HPDE6-E6E7 (cell line): ENCODE results near the gene MEF2D.

Experiments used
- DNase-seq: peaks from one replicate; pipeline ENCODE4 v3.0.0; 2011; ENCODE audit warnings: missing footprints; ENCODE audit errors: extremely low spot score

The MEF2D gene

GRCh38 chr1:156500543-156500792 is at the start of gene MEF2D:
Gene MEF2D, minus strand, starts transcription at chr1:156500775. Its CDS starts 17,483 bp downstream, at chr1:156483292.
- DNase-seq = no peak

- DNase-seq = no peak
These were observed 49.8 kb upstream of the MEF2D start for GRCh38 chr1:156550346-156550745.

GRCh38 chr1:156549831-156550230 is 49.3 kb upstream of the MEF2D start:
- no peak for DNase-seq

GRCh38 chr1:156549390-156549789 is 48.8 kb upstream of the MEF2D start:
- no peak for DNase-seq

GRCh38 chr1:156547982-156548381 is 47.4 kb upstream of the MEF2D start:
- no peak for DNase-seq

- DNase-seq = no peak
These were observed 46.9 kb upstream of the MEF2D start for GRCh38 chr1:156547434-156547833.

GRCh38 chr1:156546267-156546666 is 45.7 kb upstream of the MEF2D start:
- no peak for DNase-seq

- DNase-seq = no peak
These were observed 44.1 kb upstream of the MEF2D start for GRCh38 chr1:156544592-156545102.

GRCh38 chr1:156543066-156543465 is 42.5 kb upstream of the MEF2D start:
- no peak for DNase-seq

GRCh38 chr1:156540955-156541354 is 40.4 kb upstream of the MEF2D start:
- DNase-seq = no peak

GRCh38 chr1:156539818-156540355 is 39.3 kb upstream of the MEF2D start:
- no peak for DNase-seq

GRCh38 chr1:156538711-156539440 is 38.3 kb upstream of the MEF2D start:
- DNase-seq = no peak

- no peak for DNase-seq
These were observed 36.5 kb upstream of the MEF2D start for GRCh38 chr1:156537027-156537426.

- DNase-seq = no peak
These were observed 34.0 kb upstream of the MEF2D start for GRCh38 chr1:156534424-156535060.

- DNase-seq = no peak
These were observed 33.1 kb upstream of the MEF2D start for GRCh38 chr1:156533568-156534220.

- DNase-seq = no peak
These were observed 31.8 kb upstream of the MEF2D start for GRCh38 chr1:156532374-156532773.

- no peak for DNase-seq
These were observed 29.4 kb upstream of the MEF2D start for GRCh38 chr1:156530006-156530405.

GRCh38 chr1:156528875-156529425 is 28.4 kb upstream of the MEF2D start:
- DNase-seq = no peak

GRCh38 chr1:156528231-156528630 is 27.7 kb upstream of the MEF2D start:
- DNase-seq = no peak

- DNase-seq = no peak
These were observed 27.0 kb upstream of the MEF2D start for GRCh38 chr1:156527584-156527983.

GRCh38 chr1:156525856-156526489 is 25.4 kb upstream of the MEF2D start:
- DNase-seq = no peak

GRCh38 chr1:156525071-156525501 is 24.5 kb upstream of the MEF2D start:
- DNase-seq = no peak
